HG03060 (cell line): Measurements from ENCODE around the gene MMS22L.

Experiments used
- ATAC-seq: cut with Tn5 transposase; IDR thresholded peaks from one replicate; pipeline ENCODE4 v1.9.1; 2021; ENCODE audit warnings: low read depth, moderate number of reproducible peaks; ENCODE audit not compliant: unreplicated experiment

The MMS22L gene

DNA sequence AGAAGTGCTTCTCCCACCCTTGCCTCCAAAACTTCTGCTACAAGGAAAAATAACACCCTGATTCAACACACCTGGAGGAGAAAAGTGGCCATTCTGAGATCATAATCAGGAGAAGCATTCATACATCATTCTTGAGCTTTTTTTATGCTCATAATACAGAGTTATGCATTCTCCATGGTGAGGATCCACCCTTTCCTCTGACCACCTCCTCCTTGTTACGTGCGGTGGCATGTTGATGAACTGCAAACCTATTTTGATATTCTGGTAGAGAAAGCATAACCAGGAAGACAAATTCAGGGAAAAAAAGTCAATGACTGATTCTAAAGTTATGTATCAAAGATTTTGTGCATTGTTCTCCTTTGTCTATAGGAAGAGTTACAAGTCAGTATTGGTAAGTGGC lies 188.6 kb downstream of the MMS22L start:
- ATAC-seq: no peak

DNA sequence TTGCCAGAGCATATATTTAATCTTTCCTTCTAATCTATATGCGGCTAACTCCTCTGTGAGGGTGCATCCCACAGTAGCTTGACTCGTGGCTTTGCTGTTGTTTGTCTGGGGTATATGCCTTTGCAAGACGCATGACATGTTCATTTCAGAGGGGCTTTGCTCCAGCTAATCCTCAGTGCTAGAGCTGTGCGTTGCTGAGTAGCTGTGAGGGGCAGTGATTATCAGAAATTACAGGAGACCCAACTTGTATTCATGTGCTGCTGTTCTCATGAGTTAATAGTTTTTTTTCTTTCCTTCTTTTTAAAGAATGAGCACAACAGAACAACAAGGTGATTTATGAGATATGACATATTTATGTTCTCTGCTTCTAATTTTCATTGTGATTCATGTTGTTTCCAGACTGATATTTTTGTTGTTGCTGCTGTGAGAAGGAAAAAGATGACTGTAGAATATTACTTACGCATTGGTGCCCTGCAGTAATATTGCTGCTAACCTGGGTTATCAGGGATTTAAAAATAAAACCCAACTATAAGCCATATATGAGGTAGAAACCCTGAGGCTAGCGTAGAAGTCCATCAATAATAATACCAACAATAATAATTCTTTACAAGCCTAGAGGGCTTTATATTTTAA lies 190.2 kb downstream of the MMS22L start:
- no peak for ATAC-seq
